HG02943 (cell line): ENCODE results near the gene GNAQ.

Experiments
- ATAC-seq: cut with Tn5 transposase; IDR thresholded peaks from one replicate; pipeline ENCODE4 v1.9.1; 2021; ENCODE audit warnings: mild to moderate bottlenecking, low read depth, moderate library complexity; ENCODE audit not compliant: unreplicated experiment

Gene GNAQ

DNA sequence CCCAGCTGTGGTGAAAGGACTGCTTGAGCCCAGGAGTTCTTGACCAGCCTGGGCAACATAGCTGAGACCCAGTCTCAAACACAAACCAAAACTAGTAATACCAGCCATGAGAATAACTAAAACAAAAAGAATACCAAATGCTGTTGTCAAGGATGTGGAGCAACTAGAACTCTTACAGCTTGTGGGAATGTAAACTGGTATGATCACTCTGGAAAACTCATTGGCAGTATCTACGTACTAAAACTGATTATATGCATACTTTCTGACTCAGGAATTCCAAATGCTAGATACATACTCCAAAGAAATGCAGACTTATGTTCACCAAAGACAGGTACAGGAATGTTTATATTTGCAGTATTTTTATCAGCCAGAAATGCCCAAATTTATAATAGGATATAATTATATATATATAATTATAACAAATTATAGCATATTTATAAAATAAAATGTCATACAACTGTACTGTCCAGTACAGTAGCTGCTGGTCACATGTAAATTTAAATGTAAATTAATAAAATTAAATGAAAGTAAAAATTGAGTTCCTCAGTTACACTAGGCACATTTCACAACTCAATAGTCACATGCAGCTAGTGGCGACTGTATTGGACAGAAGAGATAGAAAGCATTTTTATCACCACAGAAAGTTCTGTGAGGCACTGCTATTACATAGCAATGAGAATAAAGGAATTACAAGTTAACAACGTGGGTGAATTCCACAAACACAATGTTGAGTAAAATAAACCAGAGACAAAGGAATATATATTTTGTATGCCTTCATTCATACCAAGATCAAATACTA lies 118.5 kb downstream of the GNAQ start:
- ATAC-seq, result no peak

- no peak for ATAC-seq
Observed at GRCh38 chr9:77911928-77912327, 119.7 kb downstream of the GNAQ start.

DNA sequence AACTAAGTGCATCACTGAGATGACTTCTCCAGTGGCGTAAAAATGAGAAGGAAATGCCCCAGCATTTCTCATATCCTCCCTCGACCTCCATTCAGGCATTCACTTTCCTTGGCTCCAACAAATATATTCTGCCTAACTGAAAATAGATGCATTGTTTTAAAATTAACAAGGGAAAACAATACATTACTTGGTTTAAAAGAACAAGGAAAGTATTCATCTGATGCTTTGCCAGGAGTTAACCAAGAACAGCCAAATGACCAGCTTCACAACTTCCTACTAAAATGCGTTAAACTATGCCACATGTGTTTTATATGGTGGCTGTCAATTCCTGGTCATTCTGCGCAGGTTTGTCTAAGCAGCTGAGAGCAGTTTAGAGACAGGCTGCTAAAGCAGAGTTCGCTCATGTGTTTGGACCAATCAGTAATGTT lies 121.4 kb downstream of the GNAQ start:
- ATAC-seq, result no peak

DNA sequence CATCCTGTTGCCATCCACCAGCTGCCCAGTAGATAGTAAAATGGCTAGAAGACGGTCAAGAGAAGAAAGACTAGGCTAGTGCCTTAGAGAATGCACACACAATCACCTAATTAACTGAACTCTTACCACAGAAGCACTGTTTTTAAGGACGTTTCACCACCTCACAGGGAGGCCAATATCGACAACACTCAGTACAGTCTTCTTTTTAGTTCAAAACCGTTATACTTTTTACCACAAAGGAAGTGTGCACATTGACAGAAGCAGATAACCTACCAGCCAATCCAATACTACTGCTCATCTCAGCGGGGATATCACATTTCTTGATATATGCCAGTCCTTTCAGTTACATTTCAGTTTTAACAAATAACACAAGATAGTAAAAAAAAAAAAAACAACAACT lies 122.3 kb downstream of the GNAQ start:
- ATAC-seq, result no peak

DNA sequence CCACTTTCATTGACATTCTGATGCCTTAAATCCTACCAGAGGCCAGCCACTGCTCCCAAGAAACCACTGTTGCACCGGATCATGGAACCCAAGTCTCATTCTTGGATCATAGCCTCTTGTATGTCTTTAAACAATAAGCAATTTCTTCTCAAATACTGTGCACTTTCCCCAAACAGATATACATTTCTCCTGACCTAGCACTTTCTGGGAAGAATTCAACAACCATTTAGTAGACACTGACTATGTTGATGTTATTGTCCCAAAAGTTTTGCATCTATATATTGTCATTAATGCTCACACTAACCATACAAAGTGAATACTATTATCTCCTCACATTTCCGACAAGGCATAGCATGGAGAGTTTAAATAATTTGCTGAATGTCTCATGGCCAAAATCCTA lies 123.3 kb downstream of the GNAQ start:
- no peak for ATAC-seq

DNA sequence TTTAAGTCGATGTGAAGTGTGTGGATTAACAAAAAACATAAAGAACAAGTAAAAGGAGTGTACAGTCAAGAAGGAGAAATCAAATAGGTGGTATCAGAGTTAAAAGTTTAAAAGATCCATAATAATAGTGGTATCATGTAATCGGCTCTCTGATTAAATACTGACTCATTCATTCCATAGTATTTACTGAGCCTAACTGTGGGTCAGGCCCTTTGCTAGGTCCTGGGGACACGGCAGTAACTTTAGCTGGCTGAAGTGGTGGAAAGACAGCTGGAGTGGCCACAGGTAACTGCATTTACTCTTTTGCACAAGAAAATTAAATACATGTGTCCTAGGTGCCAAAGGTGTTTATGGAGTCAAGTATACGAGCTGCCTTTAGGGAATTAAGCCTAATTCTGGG lies 124.0 kb downstream of the GNAQ start:
- no peak for ATAC-seq

DNA sequence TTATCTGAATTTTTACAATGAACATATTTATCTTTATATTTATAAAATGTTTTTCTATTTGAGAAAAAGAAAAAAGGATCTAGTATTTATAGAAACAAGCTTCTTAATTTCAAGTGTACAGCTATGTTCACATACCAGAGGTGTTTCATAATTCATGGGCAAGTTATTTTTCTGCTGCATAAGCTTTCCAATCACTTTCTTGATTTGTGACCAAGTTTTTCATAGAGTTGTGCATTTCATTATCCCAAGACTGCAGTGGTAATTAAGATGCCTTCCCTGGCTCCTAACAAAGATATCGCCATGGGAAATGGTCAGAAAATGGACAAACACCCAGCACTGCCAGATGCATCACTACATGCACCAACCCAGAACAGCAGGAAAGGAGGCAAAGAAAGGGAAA lies 124.6 kb downstream of the GNAQ start:
- ATAC-seq, result no peak

DNA sequence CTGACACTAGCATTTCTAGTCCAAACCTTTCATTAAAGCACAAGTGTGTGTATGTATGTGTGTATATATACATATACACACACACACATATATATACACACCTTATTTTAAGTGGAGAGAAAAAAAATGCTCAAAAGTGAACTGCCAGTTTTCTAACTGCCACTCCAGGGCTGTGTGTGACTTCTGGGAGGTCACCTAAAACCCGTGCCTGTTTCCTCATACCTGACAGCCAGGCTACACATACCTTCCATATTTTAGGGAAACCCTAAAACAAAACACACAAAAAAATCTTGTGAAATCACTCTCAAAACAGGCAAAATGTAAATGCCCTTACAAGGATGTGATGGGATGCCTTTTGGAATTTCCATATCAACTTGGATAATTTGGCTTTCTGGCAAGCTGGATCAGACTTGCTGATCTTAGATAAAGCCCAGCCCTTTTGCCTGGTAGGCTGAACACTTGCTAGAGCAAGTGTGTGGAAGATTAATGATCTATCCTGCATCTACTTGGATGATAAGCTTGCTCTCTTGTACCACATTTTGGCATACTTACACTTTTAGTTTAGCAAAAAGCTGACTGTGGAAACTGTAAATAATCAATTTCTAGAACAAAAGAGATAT lies 127.8 kb downstream of the GNAQ start:
- ATAC-seq, result no peak

DNA sequence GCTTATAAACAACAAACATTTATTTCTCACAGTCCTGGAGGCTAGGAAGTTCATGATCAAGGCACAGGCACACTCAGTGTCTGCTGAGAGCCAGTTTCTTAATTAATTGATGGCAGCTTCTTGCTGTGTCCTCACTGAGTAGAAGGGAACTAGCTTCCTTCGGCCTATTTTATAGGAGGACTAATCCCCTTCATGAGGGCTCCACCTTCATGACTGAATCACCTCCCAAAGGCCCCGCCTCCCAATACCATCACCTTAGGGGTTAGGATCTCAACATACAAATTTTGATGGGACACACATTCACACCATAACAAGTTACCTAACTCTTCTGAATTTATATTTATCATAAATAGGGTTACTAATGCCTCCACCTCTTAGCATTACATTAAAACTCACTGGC lies 129.8 kb downstream of the GNAQ start:
- no peak for ATAC-seq

DNA sequence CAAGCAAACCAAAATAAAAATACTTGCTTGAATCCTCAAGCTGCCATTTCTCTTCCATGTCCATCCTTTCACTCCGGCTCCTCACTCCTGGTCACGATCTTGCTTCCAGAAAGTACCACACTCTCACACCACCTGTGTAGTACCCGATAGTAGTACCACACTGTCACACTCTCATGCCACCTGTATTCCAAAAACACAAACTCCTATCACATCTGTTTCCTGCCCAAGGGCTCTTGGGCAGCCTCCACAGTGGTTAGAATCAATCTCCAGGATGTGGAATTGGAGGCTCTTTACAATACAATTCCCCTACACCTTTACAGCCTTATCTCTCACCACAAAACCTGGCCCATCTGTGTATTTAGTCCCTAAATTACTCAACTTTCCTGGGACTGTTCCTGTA lies 130.6 kb downstream of the GNAQ start:
- ATAC-seq, result no peak

GRCh38 chr9:77899679-77900354 lies 131.8 kb downstream of the GNAQ start:
- no peak for ATAC-seq

DNA sequence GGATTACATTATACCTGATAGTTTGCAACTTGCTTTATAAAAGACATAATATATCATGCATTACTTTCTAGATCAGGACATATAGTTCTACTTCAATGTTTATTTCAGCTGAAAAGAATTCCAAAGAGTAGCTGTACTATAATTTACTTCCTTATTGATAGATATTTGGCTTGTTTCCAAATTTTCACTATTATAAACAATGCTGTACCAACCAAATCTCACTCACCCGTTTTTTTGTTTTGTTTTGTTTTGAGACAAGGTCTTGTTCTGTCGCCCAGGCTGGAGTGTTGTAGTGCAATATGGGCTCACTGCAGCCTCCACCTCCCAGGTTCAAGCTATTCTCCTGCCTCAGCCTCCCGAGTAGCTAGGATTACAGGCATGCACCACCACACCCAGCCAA lies 132.7 kb downstream of the GNAQ start:
- no peak for ATAC-seq

DNA sequence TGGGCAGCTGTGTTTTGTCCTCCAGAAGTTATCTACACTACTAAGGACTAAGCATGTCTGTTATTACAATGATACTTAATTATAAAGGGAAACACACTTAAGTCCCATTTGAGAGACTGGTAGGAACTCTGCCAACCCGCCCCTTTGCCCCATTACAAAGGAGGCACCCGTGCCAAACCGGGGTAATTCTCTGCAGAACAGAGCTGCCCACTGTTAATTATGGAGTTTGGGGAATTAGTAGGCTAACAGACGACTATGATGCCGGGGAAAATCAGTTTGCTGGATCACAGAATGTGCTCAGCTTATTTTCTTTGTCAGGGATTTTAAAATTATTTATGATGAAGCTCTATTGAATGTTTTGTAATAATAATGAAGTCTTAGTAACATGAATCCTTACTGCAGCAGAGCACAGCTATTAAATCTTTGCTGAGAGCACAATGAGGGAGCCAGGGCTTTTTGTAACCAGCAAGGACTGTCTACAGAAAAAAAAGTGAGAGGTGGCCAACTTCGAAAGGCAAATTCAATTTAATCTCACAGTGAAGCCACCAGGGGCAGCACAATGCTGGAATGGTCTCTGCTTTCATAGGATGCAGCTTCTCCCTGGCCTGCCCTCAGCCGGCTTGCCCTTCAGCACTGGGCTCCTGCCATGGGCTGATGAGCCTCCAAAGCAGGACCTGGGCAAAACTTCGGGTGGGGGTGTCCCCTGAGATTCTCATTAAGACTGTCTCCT lies 134.5 kb downstream of the GNAQ start:
- ATAC-seq, result no peak

GRCh38 chr9:77896269-77896937 lies 135.2 kb downstream of the GNAQ start:
- ATAC-seq, result no peak

- no peak for ATAC-seq
Observed at GRCh38 chr9:77893706-77894105, 137.9 kb downstream of the GNAQ start.

GRCh38 chr9:77892955-77893514 lies 138.6 kb downstream of the GNAQ start:
- no peak for ATAC-seq

DNA sequence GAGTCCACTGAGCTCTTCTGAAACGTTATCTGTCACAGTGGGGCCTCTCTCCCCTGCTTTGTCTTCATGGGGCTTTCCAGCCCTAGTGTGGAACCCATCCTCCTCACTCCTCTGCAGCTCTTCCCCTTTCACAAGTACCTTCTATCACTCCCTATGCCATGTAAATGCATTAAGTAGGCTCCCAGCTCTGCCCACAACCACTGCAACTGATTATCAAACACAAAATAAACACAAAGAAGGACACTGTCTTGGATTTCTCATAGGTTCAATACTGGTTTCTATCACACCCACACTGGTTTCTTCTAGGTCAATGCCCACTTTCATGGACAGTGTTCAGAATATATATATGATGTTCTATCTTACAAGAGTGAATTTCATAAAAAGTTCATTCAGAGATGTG lies 139.4 kb downstream of the GNAQ start:
- ATAC-seq, result no peak

- no peak for ATAC-seq
Observed at GRCh38 chr9:77891128-77891800, 140.3 kb downstream of the GNAQ start.

GRCh38 chr9:77887662-77888061 lies 143.9 kb downstream of the GNAQ start:
- ATAC-seq, result no peak
